IPS-NIHi11 (cell line): Measurements from ENCODE around the gene PLA2G6.

Experiments used
- DNase-seq: peaks from one replicate; pipeline ENCODE4 v3.0.0; 2012; ENCODE audit warnings: mixed read lengths, low spot score

Gene PLA2G6

DNA sequence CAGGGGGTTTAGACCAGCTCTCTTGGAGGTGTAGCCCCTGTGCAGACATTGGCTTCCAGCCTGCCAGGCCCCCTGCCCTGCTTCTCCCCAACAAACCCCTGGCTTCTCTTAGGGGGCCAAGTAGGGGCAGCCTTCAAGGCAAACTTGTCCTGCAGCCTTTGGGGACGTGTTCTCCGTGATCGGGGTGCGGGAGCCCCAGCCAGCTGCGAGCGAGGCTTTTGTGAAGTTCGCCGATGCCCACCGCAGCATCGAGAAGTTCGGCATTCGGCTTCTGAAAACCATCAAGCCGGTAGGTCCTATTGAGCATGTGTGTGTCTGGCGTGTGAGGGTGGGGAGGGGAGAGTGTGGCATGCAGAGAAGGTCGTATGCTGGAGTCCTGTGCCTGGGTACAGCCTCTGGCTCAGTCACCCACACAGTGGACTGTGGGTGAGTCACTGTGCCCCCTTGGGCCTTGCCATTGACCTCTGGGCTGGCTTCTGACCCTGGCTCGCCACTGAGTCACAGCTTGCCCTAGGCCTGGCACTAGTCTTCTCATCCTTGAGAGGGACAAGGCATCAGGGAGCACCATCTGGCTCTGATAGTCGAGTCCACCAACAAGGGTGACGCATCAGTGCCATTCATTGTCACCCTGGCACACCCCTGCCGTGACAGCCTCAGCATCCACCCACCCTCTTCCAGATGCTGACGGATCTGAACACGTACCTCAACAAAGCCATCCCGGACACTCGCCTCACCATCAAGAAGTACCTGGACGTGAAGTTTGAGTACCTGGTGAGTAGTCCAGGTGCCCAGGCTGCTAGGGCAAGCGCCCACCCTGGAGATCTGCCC, 109.1 kb downstream of the PLA2G6 start:
- no peak for DNase-seq

DNA sequence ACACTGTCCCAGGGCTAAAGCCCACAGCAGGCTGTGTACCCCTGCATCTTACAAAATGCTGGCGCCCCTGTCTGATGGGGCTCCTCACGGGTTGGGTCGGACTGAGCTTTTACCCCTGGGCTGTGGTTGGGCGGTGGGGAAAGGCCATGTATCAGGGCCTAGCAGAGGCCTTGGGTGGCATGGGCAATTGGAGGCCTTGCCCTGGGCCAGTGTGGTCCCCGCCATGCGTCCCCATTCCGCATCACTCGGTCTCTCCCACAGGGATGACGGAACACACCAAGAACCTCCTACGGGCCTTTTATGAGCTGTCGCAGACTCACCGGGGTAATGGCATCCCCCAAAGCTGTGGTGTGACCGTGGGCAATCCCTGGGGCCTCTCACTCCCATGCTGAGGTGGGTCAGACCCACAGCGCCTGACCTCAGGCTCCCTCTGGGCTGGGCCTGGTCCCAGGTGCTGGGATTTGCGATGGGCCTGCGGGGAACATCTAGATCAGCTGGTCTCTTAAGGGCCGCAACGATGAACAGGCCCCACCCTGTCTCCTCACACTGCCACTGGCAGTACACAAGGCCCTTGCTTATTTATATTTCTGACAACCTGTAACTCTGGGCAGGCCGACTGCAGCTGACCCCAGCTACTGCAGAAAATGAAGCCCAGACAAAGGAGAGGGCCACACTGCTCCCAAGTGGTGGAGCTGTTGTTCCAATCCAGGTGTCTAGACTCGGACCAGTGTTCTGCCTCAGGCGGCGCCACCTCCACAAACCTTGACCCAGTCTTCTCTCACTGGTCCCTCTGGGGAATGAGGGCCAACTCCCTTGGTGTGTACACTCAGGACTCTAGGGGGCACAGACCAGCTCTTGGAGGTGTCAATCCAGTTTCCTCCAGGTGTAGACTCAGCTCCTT, 110.0 kb downstream of the PLA2G6 start:
- no peak for DNase-seq

DNA sequence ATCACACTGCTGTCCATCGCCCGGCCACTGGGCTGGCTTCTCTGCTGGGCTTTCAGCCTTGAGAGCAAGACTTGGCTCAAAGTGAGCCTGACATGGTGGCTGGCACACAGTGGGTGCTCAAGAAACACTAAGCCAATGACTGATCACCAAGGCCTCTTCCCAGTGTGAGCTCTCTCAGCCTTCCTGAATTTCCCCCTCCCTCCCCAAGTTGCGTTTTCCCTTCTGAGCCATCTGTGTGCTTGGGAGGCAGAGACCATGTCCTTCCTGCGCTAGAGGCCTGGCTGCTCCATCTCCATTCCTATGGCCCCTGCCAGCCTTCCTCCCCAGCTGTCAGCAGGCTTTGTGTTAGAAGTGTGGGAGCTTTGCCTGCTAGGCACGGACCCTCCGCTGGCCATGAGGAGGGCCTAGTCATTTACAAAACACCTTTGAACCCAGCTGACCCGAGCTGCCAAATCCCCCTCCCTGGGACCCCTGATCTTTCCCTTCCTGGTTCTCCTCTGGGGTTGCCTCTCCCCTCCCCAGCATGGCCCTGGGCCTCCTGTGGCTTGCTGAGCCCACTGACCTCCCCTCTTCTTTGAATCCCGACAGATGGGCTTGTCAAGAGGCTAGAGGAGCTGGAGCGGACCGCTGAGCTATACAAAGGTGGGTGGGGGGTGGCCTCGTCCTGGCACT, 111.2 kb downstream of the PLA2G6 start:
- no peak for DNase-seq

DNA sequence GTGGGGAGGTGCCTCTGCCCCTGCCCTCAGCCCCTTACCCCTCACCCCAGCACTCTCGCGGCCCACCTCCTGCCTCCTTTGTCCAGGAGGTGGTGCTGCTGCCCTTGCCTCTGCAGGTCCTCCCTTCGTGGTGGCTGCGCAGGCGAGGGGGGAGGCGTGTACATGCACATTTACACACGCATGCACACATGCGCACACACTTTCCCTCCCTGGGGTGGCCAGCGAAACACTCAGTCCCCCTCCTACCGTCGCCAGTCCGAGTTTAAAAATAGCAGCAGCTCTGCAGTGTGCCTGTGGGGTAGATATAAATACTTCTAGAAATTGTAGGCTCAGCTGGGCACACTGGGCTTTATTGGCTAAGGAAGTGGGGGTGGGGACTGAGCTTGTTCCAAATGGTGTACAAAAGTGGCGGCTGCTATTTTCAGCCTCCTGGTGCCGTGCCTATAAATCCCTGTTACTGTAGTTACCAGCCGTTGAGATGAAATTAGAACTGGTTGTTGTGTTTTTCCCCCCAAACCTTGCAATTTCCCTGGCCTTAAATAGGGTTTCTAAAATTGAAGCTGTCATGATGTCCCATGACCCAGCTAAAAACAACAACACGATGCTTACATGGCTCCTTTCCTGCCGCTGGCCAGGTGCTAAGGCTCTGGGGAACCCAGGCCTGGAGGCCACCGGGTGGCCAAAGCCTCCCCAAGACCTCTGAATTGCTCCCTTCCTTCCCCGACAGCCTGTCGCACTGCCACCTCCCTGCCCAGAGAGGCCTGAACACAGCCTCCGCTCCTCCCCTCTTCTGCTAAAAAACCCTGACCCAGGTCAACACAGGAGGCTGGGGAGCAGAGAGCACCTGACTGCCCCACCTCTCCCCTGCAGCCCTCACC, 112.0 kb downstream of the PLA2G6 start:
- DNase-seq, result peak; percentile 80

DNA sequence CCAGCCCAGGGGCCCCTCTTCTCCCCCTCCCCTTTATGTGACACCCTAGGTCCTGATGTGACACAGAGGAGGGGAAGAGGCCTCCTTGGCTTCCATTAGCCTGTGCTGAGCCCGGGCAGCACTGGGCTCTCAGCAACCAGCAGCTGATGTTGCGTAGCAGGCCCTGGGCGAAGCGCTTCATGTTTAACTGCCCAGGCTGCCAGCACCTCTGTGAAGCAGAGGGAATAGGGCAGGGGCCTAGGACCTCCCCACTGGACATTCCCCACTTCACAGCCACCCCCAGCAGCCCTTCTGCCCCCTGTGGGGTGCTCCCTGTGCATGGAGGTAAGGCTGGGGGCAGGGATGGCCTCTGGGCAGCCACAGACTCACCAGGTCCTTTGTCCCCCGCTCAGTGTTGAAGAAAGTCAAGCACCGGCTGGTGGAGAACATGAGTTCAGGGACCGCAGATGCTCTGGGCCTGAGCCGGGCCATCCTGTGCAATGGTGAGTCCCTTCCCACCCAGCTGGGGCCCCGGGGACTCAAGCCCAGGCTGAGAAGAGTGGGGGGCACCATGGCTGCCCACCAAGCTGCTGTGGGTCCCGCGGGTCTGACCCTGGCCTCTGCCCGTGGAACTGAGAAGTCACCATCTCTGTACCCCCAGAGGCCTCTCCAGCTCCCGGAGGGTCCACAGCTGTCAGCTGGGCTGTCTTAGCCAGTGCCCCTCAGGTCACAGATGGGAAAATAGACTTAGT, 112.8 kb downstream of the PLA2G6 start:
- DNase-seq, result no peak

DNA sequence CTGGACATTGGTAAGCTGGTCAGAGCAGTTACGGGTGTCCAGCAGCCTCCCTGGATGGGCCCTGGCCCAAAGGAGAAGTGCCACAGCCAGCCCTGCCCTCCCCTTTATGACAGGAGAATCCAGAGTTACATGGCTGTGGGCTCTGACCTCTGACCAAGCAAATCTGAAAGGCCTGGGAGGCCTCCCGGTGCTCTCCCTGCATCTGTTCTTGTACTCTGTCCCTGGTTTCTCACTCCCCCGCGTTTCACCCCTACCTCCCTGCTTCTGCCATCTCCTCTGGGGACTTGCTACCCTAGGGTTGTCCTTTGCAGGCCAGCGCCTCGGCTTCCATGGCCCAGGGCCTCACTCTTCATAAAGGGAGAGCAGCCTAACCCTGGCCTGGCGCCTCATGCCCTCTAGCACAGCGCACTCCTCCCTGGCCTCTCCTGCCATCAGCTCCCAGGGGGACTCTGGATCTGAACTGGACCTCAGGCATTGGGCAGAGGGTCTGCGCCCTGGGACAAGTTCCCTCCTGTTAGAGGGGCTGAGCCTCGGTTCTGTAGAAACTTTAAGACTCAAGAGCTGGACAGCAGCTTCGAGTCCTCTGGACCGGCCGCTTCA, 113.8 kb downstream of the PLA2G6 start:
- no peak for DNase-seq

DNA sequence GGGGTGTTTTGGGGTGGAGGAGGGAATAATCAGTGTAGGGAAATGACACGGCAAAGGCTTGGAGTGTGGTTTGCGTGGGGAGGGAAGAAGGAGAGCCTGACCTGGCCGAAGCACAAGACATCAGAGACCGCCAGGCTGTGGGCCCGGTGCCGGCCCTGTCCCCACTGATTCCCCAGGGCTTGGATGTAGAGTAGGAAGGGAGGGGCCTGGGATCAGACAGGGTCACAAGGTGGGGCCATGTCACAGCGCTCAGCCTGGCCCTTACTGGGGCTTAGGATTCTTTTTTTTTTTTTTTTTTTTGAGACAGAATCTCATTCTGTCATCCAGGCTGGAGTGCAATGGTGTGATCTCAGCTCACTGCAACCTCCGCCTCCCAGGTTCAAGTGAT, 114.6 kb downstream of the PLA2G6 start:
- DNase-seq, result no peak

DNA sequence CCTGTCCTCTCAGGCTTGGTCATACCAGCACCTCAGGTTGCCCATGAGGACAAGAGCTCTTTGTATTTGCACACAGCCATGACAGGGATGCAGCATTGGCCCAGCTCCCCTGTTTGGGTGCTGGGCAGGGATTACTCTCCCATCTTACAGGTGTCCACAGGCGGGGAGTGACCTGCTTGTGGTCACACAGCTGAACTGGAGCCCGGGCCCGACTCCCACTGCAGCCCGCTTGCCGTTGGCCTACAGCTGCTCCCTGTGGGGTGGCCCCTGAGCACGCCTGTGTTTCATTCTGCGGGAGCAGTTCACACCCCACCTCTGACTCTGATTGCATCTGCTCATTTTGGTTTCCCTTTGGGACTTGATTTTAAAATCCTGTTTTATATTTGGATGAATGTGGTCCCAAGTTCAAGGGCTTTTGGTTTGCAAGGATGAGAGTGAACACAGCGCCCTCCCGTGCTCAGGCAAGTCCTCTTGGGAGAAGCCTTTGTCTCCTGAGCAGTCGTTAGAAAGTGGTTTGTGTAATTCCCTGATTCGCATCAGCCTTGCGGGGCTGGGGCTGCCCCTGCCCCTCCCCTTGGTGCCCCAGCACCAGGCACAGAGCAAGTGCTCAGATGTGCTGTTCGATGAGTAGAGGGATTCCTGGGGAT, 115.1 kb downstream of the PLA2G6 start:
- no peak for DNase-seq

DNA sequence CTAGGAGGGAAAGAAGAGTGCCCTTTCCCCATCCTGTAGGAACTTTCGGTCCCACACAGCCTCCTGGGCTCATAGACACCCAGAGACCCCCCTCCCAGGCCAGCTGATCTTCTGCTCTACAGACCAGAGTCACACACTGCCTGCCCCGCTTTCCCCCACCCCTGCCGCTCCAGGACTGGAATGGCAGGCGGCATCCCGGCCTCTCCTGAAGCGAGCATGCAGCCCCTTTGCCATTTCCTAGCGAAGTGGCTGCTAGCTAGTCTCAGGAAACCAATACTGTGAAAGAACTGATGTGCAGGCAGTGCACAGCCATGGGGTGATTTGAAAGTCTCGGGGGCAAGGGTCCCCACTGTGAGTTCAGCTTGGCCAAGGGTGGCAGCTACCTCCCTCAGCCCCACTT, 116.1 kb downstream of the PLA2G6 start:
- DNase-seq, result no peak

DNA sequence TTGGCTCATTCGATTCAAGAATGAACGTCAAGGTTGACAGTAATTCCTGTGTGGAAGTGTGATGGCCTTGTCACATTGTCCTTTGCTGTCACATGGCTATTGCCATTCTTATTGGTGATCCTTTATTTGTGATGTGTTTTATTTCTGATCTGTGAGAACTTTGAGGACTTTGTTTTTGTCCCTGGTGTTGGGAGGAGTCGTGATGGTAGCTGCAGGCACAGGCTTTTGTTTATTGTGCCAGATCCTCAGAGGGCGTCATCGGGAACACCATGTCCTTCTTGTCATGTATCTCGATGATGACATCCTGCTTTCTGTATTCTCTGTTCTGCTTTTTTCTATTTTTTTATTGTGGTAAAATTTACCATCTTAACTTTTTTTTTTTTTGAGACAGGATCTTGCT, 118.8 kb downstream of the PLA2G6 start:
- DNase-seq, result no peak
